ENCODE results near the gene TC2N. TPM values are rescaled to one million over a fixed set of nuclear protein-coding genes. Genes with fewer than 3 reads are reported as not detected.

Gene TC2N
- total and polyA plus RNA-seq, 2 donors (not counting 3 experiments of a cell fraction or from before 2014, with no cell fraction given): 0.40 TPM; not detected in 1

DNA sequence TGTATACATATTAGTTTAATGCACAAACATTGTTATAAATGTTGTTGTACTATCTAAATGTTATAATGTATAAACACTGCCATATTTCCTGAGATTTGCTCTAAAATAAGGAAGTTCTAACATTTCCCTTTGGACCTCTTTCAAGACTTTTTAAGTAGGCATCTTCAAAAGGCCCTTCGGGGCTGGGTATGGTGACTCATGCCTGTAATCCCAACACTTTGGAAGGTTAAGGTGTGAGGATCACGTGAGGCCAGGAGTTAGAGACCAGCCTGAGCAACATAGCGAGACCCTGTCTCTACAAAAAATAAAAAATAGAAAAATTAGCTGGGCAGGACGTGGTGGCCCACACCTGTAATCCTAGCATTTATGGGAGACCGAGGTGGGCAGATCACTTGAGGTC, 44.7 kb upstream of the TC2N start:
- Histone ChIP-seq H4K20me1 (replicated peaks; ENCODE audit: control insufficient read depth, extremely low read depth, insufficient read depth, low read length) (no peaks in the 10 kb centered on the region), H3K36me3 (ENCODE audit: control insufficient read depth in 2 of 2, extremely low read depth in 1 of 2, insufficient read depth in 2 of 2, low read length in 2 of 2) (no peaks in the 10 kb centered on the region), H3K27me3 (ENCODE audit: control insufficient read depth in 2 of 2, insufficient read depth in 2 of 2, low read length in 2 of 2) (no peaks in the 10 kb centered on the region), H3K9me1 (replicated peaks; ENCODE audit: control insufficient read depth, extremely low read depth, insufficient read depth, low read length) (no peaks in the 10 kb centered on the region), H3K9me3 (replicated peaks; ENCODE audit: control insufficient read depth, insufficient read depth, low read length) (no peaks in the 10 kb centered on the region), H3K4me1 (ENCODE audit: control insufficient read depth, extremely low read depth, insufficient read depth, low read length) (no peaks in the 10 kb centered on the region), H3K79me2 (ENCODE audit: control insufficient read depth, insufficient read depth, low read length) (no peaks in the 10 kb centered on the region), H3K9ac (replicated peaks; ENCODE audit: extremely low read depth, insufficient read depth, low read length) (no peak overlapping the region), H3K4me2 (ENCODE audit: insufficient read depth, low read length) (no peak overlapping the region), H2AFZ (ENCODE audit: low read depth, low read length) (no peak overlapping the region), H3K4me3 (replicated peaks in 1 of 3; ENCODE audit: insufficient read depth in 1 of 3, low read depth in 1 of 3, low read length in 3 of 3) (no peak overlapping the region), H3K27ac (ENCODE audit: insufficient read depth, low read depth, low read length) (no peak overlapping the region)
- CTCF ChIA-PET: interaction anchor here (1.0 to 4.1 kb wide), 9 partner anchors 9 to 403 kb away, joined by 3 to 30 read pairs (median 6); no protein-coding TSS in a partner anchor
- DNase-seq (ENCODE audit: low read depth, low spot score) (no peak), FAIRE-seq (peak; percentile 44)
- BruUV-seq (replicated peaks): no TSS peak
- dilution Hi-C loops (cut with MboI; ENCODE audit: extremely low pct_ligation_motif_present, low sequenced_read_pairs) (no loop called here), intact Hi-C loops (cut with micrococcal nuclease) (no loop called here)
- POLR2A ChIA-PET: no interaction called here
- TF ChIP-seq, protein P1, sequence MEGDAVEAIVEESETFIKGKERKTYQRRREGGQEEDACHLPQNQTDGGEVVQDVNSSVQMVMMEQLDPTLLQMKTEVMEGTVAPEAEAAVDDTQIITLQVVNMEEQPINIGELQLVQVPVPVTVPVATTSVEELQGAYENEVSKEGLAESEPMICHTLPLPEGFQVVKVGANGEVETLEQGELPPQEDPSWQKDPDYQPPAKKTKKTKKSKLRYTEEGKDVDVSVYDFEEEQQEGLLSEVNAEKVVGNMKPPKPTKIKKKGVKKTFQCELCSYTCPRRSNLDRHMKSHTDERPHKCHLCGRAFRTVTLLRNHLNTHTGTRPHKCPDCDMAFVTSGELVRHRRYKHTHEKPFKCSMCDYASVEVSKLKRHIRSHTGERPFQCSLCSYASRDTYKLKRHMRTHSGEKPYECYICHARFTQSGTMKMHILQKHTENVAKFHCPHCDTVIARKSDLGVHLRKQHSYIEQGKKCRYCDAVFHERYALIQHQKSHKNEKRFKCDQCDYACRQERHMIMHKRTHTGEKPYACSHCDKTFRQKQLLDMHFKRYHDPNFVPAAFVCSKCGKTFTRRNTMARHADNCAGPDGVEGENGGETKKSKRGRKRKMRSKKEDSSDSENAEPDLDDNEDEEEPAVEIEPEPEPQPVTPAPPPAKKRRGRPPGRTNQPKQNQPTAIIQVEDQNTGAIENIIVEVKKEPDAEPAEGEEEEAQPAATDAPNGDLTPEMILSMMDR (IDR thresholded peaks at IDR 0.05; ENCODE audit: extremely low read depth in 1 of 2, insufficient read depth in 1 of 2, low read depth in 1 of 2, low read length in 2 of 2): no peak
- TF ChIP-seq JUN (IDR thresholded peaks at IDR 0.05; ENCODE audit: borderline replicate concordance, insufficient read depth, insufficient read length, low read depth) (no peak), POLR2AphosphoS5 (IDR thresholded peaks at IDR 0.05; ENCODE audit: insufficient read depth, low read depth, low read length) (no peak), GATA2 (IDR thresholded peaks at IDR 0.05; ENCODE audit: insufficient read depth, insufficient read length, low read depth, low read length) (no peak), POLR2A (IDR thresholded peaks at IDR 0.05; ENCODE audit: low read depth, low read length) (no peak), FOS (IDR thresholded peaks at IDR 0.05; ENCODE audit: borderline replicate concordance, insufficient read depth, low read length) (no peak), MAX (IDR thresholded peaks at IDR 0.05; ENCODE audit: insufficient read depth, insufficient read length) (no peak), MYC (IDR thresholded peaks at IDR 0.05; ENCODE audit: low read depth, low read length) (no peak)

All from endothelial cell of umbilical vein (primary cell).